ENCODE measurements around the gene PRAMEF18.
"Not testable (repeated sequence)": the region's sequence is repeated elsewhere in the genome, so short reads cannot be mapped to it uniquely, and the experiment has no call there.

PRAMEF18 gene

DNA sequence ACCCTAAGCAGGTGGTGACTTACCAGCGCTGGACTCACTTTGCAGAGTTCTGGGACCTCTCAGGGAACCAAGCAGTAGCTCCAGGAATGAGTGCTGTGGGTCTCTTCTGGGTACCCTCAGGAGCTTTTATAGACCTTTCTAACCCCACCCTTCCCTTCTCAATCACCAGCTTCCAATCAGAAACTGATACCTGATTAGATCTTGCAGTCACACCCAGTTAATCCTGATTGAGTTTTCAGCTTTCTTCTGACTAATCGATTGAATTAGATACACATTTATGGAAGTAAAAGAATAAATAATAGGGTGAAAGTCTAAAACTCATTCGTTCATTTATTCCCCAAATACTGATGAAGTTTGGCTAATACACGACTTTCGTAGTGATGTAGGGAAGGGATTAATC, 24.6 kb downstream of the PRAMEF18 start, which contains the start of gene PRAMEF13:
Gene PRAMEF13, minus strand, starts transcription at position 101 of the 400 bp plus-strand sequence. CDS start 1,820 bp downstream, outside the sequence.
- not testable (repeated sequence) for DNase-seq
